H9 (cell line): ENCODE measurements around the gene TBXAS1. TPM values are rescaled to one million over a fixed set of nuclear protein-coding genes. Genes with fewer than 3 reads are reported as not detected.

Source experiments
- DNase-seq: peaks from one replicate; pipeline ENCODE4 v3.0.0-alpha.2; 2017
- H2AFZ ChIP-seq: one replicate; pipeline ENCODE4 v1.6.1; 2013; ENCODE audit warnings: mild to moderate bottlenecking, low read length, control low read depth, moderate library complexity
- H2AK5ac ChIP-seq: 2 replicates; pipeline ENCODE4 v1.6.1; 2013; ENCODE audit warnings: low read length, control low read depth, mixed read lengths; ENCODE audit not compliant: insufficient read length
- H2BK120ac ChIP-seq: one replicate; pipeline ENCODE4 v1.6.1; 2013; ENCODE audit warnings: low read depth, mild to moderate bottlenecking, low read length, control low read depth, inconsistent platforms; ENCODE audit not compliant: poor library complexity, severe bottlenecking
- H2BK12ac ChIP-seq: 2 replicates; pipeline ENCODE4 v1.6.1; 2013; ENCODE audit warnings: low read length, control low read depth, mixed read lengths, low read depth; ENCODE audit not compliant: insufficient read length
- H2BK15ac ChIP-seq: 2 replicates; pipeline ENCODE4 v1.6.1; 2013; ENCODE audit warnings: low read depth, low read length, control low read depth
- H2BK20ac ChIP-seq: one replicate; pipeline ENCODE4 v1.6.1; 2013; ENCODE audit warnings: low read depth, mild to moderate bottlenecking, low read length, control low read depth, inconsistent platforms; ENCODE audit not compliant: poor library complexity, severe bottlenecking
- H2BK5ac ChIP-seq: 2 replicates; pipeline ENCODE4 v1.6.1; 2013; ENCODE audit warnings: low read length, control low read depth, mixed read lengths; ENCODE audit not compliant: insufficient read length
- H3K14ac ChIP-seq: 2 replicates; pipeline ENCODE4 v1.6.1; 2013; ENCODE audit warnings: low read length, control low read depth; ENCODE audit not compliant: insufficient read depth
- H3K18ac ChIP-seq: 2 replicates; pipeline ENCODE4 v1.6.1; 2013; ENCODE audit warnings: low read depth, mild to moderate bottlenecking, mixed read lengths, low read length, control low read depth; ENCODE audit not compliant: insufficient read length
- H3K23ac ChIP-seq: 2 replicates; pipeline ENCODE4 v1.6.1; 2013; ENCODE audit warnings: low read length, control low read depth, mixed read lengths, low read depth; ENCODE audit not compliant: insufficient read length
- H3K23me2 ChIP-seq: 2 replicates; pipeline ENCODE4 v1.6.1; 2013; ENCODE audit warnings: low read depth, mild to moderate bottlenecking, mixed read lengths, low read length, control low read depth; ENCODE audit not compliant: insufficient read length, poor library complexity, severe bottlenecking
- H3K27ac ChIP-seq: 2 replicates; pipeline ENCODE4 v1.5.1; 2013; ENCODE audit warnings: low read length, control low read depth, mixed read lengths, low read depth; ENCODE audit not compliant: insufficient read length
- H3K27me3 ChIP-seq: 2 replicates; pipeline ENCODE4 v1.6.1; 2013; ENCODE audit warnings: low read length, control low read depth, inconsistent platforms; ENCODE audit not compliant: insufficient read depth
- H3K4ac ChIP-seq: 2 replicates; pipeline ENCODE4 v1.6.1; 2013; ENCODE audit warnings: low read depth, mild to moderate bottlenecking, control low read depth, inconsistent platforms, low read length, moderate library complexity
- H3K4me1 ChIP-seq: 2 replicates; pipeline ENCODE4 v1.6.1; 2013; ENCODE audit warnings: low read length, control low read depth, inconsistent platforms; ENCODE audit not compliant: insufficient read depth
- H3K4me2 ChIP-seq: 2 replicates; pipeline ENCODE4 v1.6.1; 2013; ENCODE audit warnings: low read length, control low read depth, mixed read lengths; ENCODE audit not compliant: insufficient read length, insufficient read depth
- H3K56ac ChIP-seq: 2 replicates; pipeline ENCODE4 v1.6.1; 2013; ENCODE audit warnings: low read depth, mild to moderate bottlenecking, mixed read lengths, low read length, control low read depth; ENCODE audit not compliant: insufficient read length
- H3K79me1 ChIP-seq: 2 replicates; pipeline ENCODE4 v1.6.1; 2013; ENCODE audit warnings: low read depth, mild to moderate bottlenecking, moderate library complexity, low read length, control low read depth, inconsistent platforms; ENCODE audit not compliant: insufficient read depth, poor library complexity, severe bottlenecking
- H3K79me2 ChIP-seq: 2 replicates; pipeline ENCODE4 v1.6.1; 2013; ENCODE audit warnings: low read length, control low read depth, inconsistent platforms; ENCODE audit not compliant: insufficient read depth
- H3K9ac ChIP-seq: 2 replicates; pipeline ENCODE4 v1.6.1; 2013; ENCODE audit warnings: low read length, control low read depth, mixed read lengths; ENCODE audit not compliant: insufficient read length; ENCODE audit errors: extremely low read depth
- H3K9me3 ChIP-seq: one replicate; pipeline ENCODE4 v1.6.1; 2013; ENCODE audit warnings: low read depth, low read length, inconsistent platforms; ENCODE audit not compliant: control insufficient read depth
- H3T11ph ChIP-seq: one replicate; pipeline ENCODE4 v1.6.1; 2013; ENCODE audit warnings: mild to moderate bottlenecking, low read length, control low read depth, inconsistent platforms
- H4K20me1 ChIP-seq: one replicate; pipeline ENCODE4 v1.6.1; 2013; ENCODE audit not compliant: control insufficient read depth, insufficient read length, insufficient read depth
- H4K5ac ChIP-seq: 2 replicates; pipeline ENCODE4 v1.6.1; 2013; ENCODE audit warnings: low read depth, mild to moderate bottlenecking, mixed read lengths, low read length, control low read depth; ENCODE audit not compliant: insufficient read length
- H4K8ac ChIP-seq: replicated peaks from 2 replicates; pipeline ENCODE4 v1.6.1; 2013; ENCODE audit warnings: low read length, control low read depth, mixed read lengths, low read depth; ENCODE audit not compliant: insufficient read length
- H4K91ac ChIP-seq: 2 replicates; pipeline ENCODE4 v1.6.1; 2013; ENCODE audit warnings: low read depth, mild to moderate bottlenecking, moderate library complexity, mixed read lengths, low read length, control low read depth; ENCODE audit not compliant: insufficient read length
- H3K27ac Mint-ChIP-seq, 3 experiments: 2 replicates in 2 of 3; 3 replicates in 1 of 3; pipeline ENCODE4 v1.8.0; 2020 to 2021; ENCODE audit warnings: mixed read lengths in 3 of 3, mild to moderate bottlenecking in 1 of 3, moderate library complexity in 1 of 3
- H3K27me3 Mint-ChIP-seq: 2 replicates; pipeline ENCODE4 v1.8.0; 2021; ENCODE audit warnings: low read depth, mild to moderate bottlenecking, moderate library complexity, mixed read lengths
- H3K36me3 Mint-ChIP-seq, 3 experiments: 2 replicates in 2 of 3; 3 replicates in 1 of 3; pipeline ENCODE4 v1.8.0; 2020 to 2021; ENCODE audit warnings: low read depth in 3 of 3, mixed read lengths in 3 of 3; ENCODE audit not compliant: insufficient read depth in 1 of 3
- H3K4me1 Mint-ChIP-seq, 2 experiments: 2 replicates each; pipeline ENCODE4 v1.8.0; 2020; ENCODE audit warnings: mixed read lengths in 2 of 2
- H3K4me3 Mint-ChIP-seq, 2 experiments: 2 replicates in 1 of 2; 3 replicates in 1 of 2; pipeline ENCODE4 v1.8.0; 2020 to 2021; ENCODE audit warnings: mild to moderate bottlenecking in 2 of 2, mixed read lengths in 2 of 2, moderate library complexity in 1 of 2
- H3K9me3 Mint-ChIP-seq, 2 experiments: 2 replicates in 1 of 2; 3 replicates in 1 of 2; pipeline ENCODE4 v1.8.0; 2020; ENCODE audit warnings: mild to moderate bottlenecking in 2 of 2, mixed read lengths in 2 of 2, moderate library complexity in 1 of 2
- CTCF ChIP-seq: fragments of 200-600 bp; sonication (generic); conservative IDR thresholded peaks from 3 replicates; pipeline ENCODE4 v1.8.0; 2021; ENCODE audit warnings: antibody characterized with exemption, mild to moderate bottlenecking
- total RNA-seq: library from RNA; stranded (reverse); gene quantifications from 2 replicates; pipeline ENCODE4 v1.2.1, GENCODE V29; 2021

TBXAS1 gene
- total RNA-seq, 1 experiment from 2014 or later, result 0.39 TPM

- Histone ChIP-seq H3K23ac (no peak overlapping the region), H3K56ac (no peak overlapping the region), H3K27ac (no peak overlapping the region), H3K4ac (no peak overlapping the region), H2BK120ac (no peak overlapping the region), H3T11ph (no peak overlapping the region), H3K9ac (no peak overlapping the region), H3K79me1 (no peaks in the 10 kb centered on the region), H3K4me2 (no peak overlapping the region), H3K27me3 (no peaks in the 10 kb centered on the region), H2AK5ac (no peak overlapping the region), H2BK20ac (no peak overlapping the region), H2BK15ac (no peak overlapping the region), H4K91ac (no peak overlapping the region), H3K23me2 (no peaks in the 10 kb centered on the region), H3K18ac (no peak overlapping the region), H4K20me1 (no peaks in the 10 kb centered on the region), H2BK12ac (no peak overlapping the region), H4K8ac (no peak overlapping the region), H2BK5ac (no peak overlapping the region), H4K5ac (no peak overlapping the region), H3K4me1 (no peaks in the 10 kb centered on the region), H3K9me3 (no peaks in the 10 kb centered on the region), H2AFZ (no peak overlapping the region), H3K14ac (no peak overlapping the region), H3K79me2 (no peaks in the 10 kb centered on the region)
- DNase-seq, result no peak
- no peak for TF ChIP-seq CTCF
- peaks cover 6 to 9% (median 7%) of the 10 kb centered on the region in 3 experiments; a peak in 3 of 7 replicates for H3K36me3 Mint-ChIP-seq
- no peak overlapping the region for H3K27ac Mint-ChIP-seq
- peaks cover 0 to 5% of the 10 kb centered on the region in 2 experiments; a peak in 2 of 4 replicates for H3K4me1 Mint-ChIP-seq
- peaks cover 5% of the 10 kb centered on the region; the same call in 1 of the 2 replicates for H3K27me3 Mint-ChIP-seq
- H3K9me3 Mint-ChIP-seq, result peaks cover 10 to 13% of the 10 kb centered on the region in 2 experiments
- no peak overlapping the region for H3K4me3 Mint-ChIP-seq
These were observed 20.1 kb upstream of the TBXAS1 start for GRCh38 chr7:139808846-139809442.
